ENCODE data around the gene AASDHPPT.
A peak's percentile ranks its signal among the peaks of the same experiment; 100 is the strongest.
"Not testable (repeated sequence)": the region's sequence is repeated elsewhere in the genome, so short reads cannot be mapped to it uniquely, and the experiment has no call there.

Gene AASDHPPT, protein sequence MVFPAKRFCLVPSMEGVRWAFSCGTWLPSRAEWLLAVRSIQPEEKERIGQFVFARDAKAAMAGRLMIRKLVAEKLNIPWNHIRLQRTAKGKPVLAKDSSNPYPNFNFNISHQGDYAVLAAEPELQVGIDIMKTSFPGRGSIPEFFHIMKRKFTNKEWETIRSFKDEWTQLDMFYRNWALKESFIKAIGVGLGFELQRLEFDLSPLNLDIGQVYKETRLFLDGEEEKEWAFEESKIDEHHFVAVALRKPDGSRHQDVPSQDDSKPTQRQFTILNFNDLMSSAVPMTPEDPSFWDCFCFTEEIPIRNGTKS
- long read RNA-seq, donor 1, transcript AASDHPPT-201 (6 exons, 2,955 nt), result major isoform, 52 of 53 reads
- long read RNA-seq, donor 1, partial matches to known transcripts, result 0 of 53 reads
- long read RNA-seq, donor 1, other reads (novel, unspliced or antisense), result 0 of 53 reads
- long read RNA-seq, donor 2, full-length matches to known transcripts, result 37 of 54 reads
- long read RNA-seq, donor 2, partial matches to known transcripts, result 17 of 54 reads
- long read RNA-seq, donor 2, other reads (novel, unspliced or antisense), result 0 of 54 reads
- long read RNA-seq, donor 3, transcript AASDHPPT-201 (6 exons, 2,955 nt), result major isoform, 25 of 26 reads
- long read RNA-seq, donor 3, partial matches to known transcripts, result 0 of 26 reads
- long read RNA-seq, donor 3, other reads (novel, unspliced or antisense), result 0 of 26 reads
- long read RNA-seq, donor 4, full-length matches to known transcripts, result 31 of 82 reads
- long read RNA-seq, donor 4, partial matches to known transcripts, result 46 of 82 reads
- long read RNA-seq, donor 4, other reads (novel, unspliced or antisense), result 5 of 82 reads
- long read RNA-seq, donor 5, full-length matches to known transcripts, result 37 of 37 reads
- long read RNA-seq, donor 5, partial matches to known transcripts, result 0 of 37 reads
- long read RNA-seq, donor 5, other reads (novel, unspliced or antisense), result 0 of 37 reads
- long read RNA-seq, donor 6, transcript AASDHPPT-201 (6 exons, 2,955 nt), result major isoform, 47 of 47 reads
- long read RNA-seq, donor 6, partial matches to known transcripts, result 0 of 47 reads
- long read RNA-seq, donor 6, other reads (novel, unspliced or antisense), result 0 of 47 reads
- long read RNA-seq, donor 7, transcript AASDHPPT-201 (6 exons, 2,955 nt), result major isoform, 64 of 64 reads
- long read RNA-seq, donor 7, partial matches to known transcripts, result 0 of 64 reads
- long read RNA-seq, donor 7, other reads (novel, unspliced or antisense), result 0 of 64 reads
- long read RNA-seq, donor 8, transcript AASDHPPT-201 (6 exons, 2,955 nt), result major isoform, 42 of 43 reads
- long read RNA-seq, donor 8, partial matches to known transcripts, result 0 of 43 reads
- long read RNA-seq, donor 8, other reads (novel, unspliced or antisense), result 0 of 43 reads

DNA sequence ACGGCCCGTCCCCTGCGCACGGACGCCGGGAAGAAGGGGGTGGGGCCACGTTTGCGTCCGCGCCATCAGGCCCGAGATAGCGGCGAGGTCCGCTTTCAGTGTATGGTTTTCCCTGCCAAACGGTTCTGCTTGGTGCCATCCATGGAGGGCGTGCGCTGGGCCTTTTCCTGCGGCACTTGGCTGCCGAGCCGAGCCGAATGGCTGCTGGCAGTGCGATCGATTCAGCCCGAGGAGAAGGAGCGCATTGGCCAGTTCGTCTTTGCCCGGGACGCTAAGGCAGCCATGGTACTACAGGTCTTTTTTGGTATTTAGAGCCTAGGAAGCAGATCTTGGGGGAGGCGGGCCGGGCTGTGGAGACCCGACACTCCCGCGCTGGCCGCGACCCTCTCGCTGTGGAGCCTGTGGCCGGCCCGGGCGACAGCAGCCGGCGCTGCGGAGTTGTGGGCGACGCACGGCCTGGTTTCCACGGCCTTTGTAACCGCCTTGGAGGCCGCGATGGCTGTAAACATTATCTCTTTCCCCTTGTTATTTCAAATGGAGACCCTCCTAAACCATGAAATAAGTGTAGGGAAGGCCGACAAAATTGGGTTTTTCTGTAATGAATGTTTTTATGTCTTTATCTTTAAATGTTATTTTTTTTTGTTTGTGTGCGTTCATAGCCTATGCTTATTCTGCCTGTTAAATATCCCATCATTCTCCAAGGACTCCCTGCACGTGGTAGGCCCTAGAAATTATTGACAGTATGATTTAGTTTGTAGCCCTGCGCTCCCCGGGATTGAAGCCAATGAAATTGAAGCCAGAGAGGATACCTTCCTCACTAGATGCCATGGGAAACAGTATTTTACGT lies at the start of gene AASDHPPT:
TSS of gene AASDHPPT (plus strand) at position 54 of the 847 bp plus-strand sequence. CDS start at position 103, 49 bp downstream.
- DNase-seq, result peak; percentile 99

GRCh38 chr11:106030609-106031008 lies 46.9 kb upstream of the AASDHPPT start:
- DNase-seq, result no peak

DNA sequence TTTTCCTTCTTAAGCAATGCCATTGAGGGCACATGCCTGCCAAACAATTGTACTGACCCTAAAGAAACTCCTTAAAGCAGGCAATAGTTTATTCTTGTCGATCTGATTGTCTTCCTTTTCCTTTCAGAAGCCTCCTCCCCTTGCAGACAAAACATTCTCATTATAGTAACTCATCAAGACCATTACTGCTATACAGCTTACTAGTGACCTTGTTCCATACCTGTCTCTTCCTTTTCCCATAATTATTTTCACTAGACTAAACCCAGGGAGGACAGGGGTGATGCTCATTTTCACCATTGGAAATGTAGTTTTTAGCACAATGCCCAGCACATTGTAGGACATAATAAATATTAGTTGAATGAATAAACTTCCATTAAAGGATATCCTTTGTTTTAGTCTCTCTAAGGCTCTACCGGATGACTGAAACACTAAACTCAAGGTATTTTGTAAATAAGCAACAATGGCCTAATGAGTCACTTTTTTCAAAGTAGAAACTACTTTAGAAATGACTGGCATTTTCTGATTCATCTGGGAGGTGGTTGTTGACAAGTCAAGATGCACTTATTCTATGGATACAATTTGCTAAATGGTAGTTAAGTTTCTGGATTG lies 46.2 kb upstream of the AASDHPPT start:
- no peak for DNase-seq

- DNase-seq, result no peak
Measured at GRCh38 chr11:106031936-106032335, 45.5 kb upstream of the AASDHPPT start.

DNA sequence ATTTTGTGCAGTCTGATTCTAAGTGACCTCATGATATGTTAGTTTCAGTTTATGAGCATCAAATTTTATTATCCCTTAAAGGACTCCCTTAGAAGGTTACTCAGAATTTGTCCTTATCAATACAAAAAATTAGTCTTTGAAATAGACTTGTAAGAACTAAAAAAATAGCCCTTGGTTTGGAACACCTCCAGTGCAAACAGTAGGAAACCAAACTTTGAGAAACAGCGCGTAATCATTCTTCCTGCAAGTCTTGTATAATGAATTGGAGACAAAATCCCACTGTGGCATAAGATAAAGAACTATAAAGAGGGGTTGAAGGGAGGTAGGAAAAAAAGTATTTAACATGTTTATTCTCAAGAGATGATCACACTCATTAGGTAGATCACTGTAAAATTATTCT lies 44.6 kb upstream of the AASDHPPT start:
- DNase-seq, result no peak

GRCh38 chr11:106043540-106043939 lies 33.9 kb upstream of the AASDHPPT start:
- no peak for DNase-seq

- DNase-seq, result no peak
Measured at GRCh38 chr11:106047631-106048030, 29.8 kb upstream of the AASDHPPT start.

- DNase-seq, result no peak
Measured at GRCh38 chr11:106049727-106050476, 27.6 kb upstream of the AASDHPPT start.

- DNase-seq, result no peak
Measured at GRCh38 chr11:106051103-106051502, 26.4 kb upstream of the AASDHPPT start.

GRCh38 chr11:106058377-106058776 lies 19.1 kb upstream of the AASDHPPT start:
- not testable (repeated sequence) for DNase-seq

GRCh38 chr11:106059617-106060016 lies 17.8 kb upstream of the AASDHPPT start:
- DNase-seq, result no peak

GRCh38 chr11:106061249-106061784 lies 16.1 kb upstream of the AASDHPPT start:
- DNase-seq, result no peak

GRCh38 chr11:106061954-106062949 lies 15.2 kb upstream of the AASDHPPT start:
- DNase-seq, result no peak

DNA sequence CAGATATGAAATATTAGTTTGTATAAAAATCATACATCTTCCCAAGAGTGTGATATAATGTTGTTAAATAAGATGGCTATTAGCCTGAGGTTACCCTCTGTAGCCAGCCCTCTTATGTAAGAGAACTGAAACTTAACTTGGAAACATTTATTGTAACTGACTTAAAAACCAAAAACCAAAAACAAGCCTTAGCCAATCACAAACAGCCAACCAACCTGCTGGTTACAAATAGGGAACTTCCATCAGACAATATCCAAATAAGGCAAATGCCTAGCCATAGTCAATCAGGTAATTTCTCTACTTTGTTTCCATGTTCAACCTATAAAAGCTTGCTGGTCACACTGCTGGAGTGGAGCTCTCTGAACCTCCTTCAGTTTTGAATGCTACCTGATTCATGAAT lies 14.5 kb upstream of the AASDHPPT start:
- DNase-seq, result no peak

DNA sequence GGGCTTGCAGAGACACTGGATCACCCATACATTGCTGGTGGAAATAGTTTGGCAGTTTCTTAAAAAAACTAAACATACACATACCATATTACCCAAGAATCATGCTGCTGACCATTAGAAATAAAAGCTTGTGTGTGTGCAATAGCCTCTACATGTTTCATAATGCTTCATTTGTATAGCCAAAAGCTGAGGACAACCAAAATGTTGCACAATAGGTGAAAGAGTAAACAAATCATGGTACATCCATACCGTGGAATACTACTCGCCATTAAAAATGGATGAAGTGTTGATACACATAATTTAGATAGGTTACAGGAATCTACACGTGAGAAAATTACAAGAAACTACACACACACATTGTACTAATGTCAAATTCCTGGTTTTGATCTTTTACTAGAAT lies 6.9 kb upstream of the AASDHPPT start:
- DNase-seq, result no peak

DNA sequence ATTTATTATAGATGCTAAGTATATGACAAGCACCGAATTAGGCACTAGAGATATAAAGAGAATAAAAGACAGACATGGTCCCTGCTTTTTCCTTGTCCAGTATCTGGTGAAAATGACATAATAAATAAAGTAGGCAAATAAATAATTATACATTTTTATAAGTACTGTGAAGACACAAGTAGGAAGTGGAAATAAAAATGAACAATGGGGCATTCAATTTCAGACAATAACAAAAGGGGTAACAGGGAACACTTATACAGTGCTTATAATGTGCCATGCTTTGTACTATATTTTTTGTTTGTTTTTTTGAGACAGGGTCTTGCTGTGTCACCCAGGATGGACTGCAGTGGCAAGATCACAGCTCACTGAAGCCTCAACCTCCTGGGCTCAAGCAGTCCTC lies 4.7 kb upstream of the AASDHPPT start:
- no peak for DNase-seq

- DNase-seq, result no peak
Measured at GRCh38 chr11:106076171-106076918, 1.1 kb upstream of the AASDHPPT start.

Measured in right kidney (tissue), 9 donors.